Measurements from ENCODE around the gene CYP26C1. TPM values are rescaled to one million over a fixed set of nuclear protein-coding genes. Genes with fewer than 3 reads are reported as not detected.

CYP26C1 gene
- total RNA-seq, 1 donor from 2014 or later: 0.22 TPM

GRCh38 chr10:93063977-93064660 lies 3.5 kb downstream of the CYP26C1 start:
- no peak for DNase-seq (ENCODE audit: low spot score)

- no peak for DNase-seq (ENCODE audit: low spot score)
Observed at GRCh38 chr10:93064874-93065660, 4.5 kb downstream of the CYP26C1 start.

- no peak for DNase-seq (ENCODE audit: low spot score)
Observed at GRCh38 chr10:93065675-93066543, 5.3 kb downstream of the CYP26C1 start.

- DNase-seq (ENCODE audit: low spot score): no peak
Observed at GRCh38 chr10:93066544-93066913, 5.9 kb downstream of the CYP26C1 start.

- no peak for DNase-seq (ENCODE audit: low spot score)
Observed at GRCh38 chr10:93067443-93068365, 7.1 kb downstream of the CYP26C1 start.

GRCh38 chr10:93068411-93069244 lies 8.0 kb downstream of the CYP26C1 start:
- DNase-seq (ENCODE audit: low spot score): no peak

- DNase-seq (ENCODE audit: low spot score): no peak
Observed at GRCh38 chr10:93069245-93069561, 8.6 kb downstream of the CYP26C1 start.

GRCh38 chr10:93070378-93071176 lies 10.0 kb downstream of the CYP26C1 start:
- DNase-seq (ENCODE audit: low spot score): no peak

- no peak for DNase-seq (ENCODE audit: low spot score)
Observed at GRCh38 chr10:93071177-93071472, 10.5 kb downstream of the CYP26C1 start.

- DNase-seq (ENCODE audit: low spot score): no peak
Observed at GRCh38 chr10:93071674-93072224, 11.2 kb downstream of the CYP26C1 start.

- no peak for DNase-seq (ENCODE audit: low spot score)
Observed at GRCh38 chr10:93072225-93072712, 11.7 kb downstream of the CYP26C1 start.

- DNase-seq (ENCODE audit: low spot score): no peak
Observed at GRCh38 chr10:93072713-93073538, 12.3 kb downstream of the CYP26C1 start.

- no peak for DNase-seq (ENCODE audit: low spot score)
Observed at GRCh38 chr10:93073539-93074146, 13.0 kb downstream of the CYP26C1 start, which contains the start of gene CYP26A1. TSS of gene CYP26A1 (plus strand) at chr10:93073893. CDS start at chr10:93073935, 42 bp downstream.

GRCh38 chr10:93074147-93074596 lies 13.6 kb downstream of the CYP26C1 start:
- no peak for DNase-seq (ENCODE audit: low spot score)

GRCh38 chr10:93074597-93075368 lies 14.2 kb downstream of the CYP26C1 start:
- no peak for DNase-seq (ENCODE audit: low spot score)

Data from mesenteric fat pad (tissue), 1 donor.